ENCODE results near the gene LGALS9C.
"Not testable (repeated sequence)": the region's sequence is repeated elsewhere in the genome, so short reads cannot be mapped to it uniquely, and the experiment has no call there.

Gene LGALS9C

GRCh38 chr17:18476508-18477308 is at the start of gene LGALS9C:
Gene LGALS9C (plus strand): TSS chr17:18476789. CDS start chr17:18476855, 66 bp downstream.
- not testable (repeated sequence) for DNase-seq (ENCODE audit: low read depth in 2 of 2); H3K4me3 ChIP-seq (replicated peaks in 1 of 2; ENCODE audit: low read depth in 2 of 2, low read length in 2 of 2)

- DNase-seq (ENCODE audit: low read depth in 2 of 2); H3K4me3 ChIP-seq (replicated peaks in 1 of 2; ENCODE audit: low read depth in 2 of 2, low read length in 2 of 2): not testable (repeated sequence)
Measured at GRCh38 chr17:18432206-18432605, 44.4 kb upstream of the LGALS9C start.

GRCh38 chr17:18439465-18439870 is 37.1 kb upstream of the LGALS9C start:
- not testable (repeated sequence) for H3K4me3 ChIP-seq (replicated peaks in 1 of 2; ENCODE audit: low read depth in 2 of 2, low read length in 2 of 2); DNase-seq (ENCODE audit: low read depth in 2 of 2)

GRCh38 chr17:18442093-18442492 is 34.5 kb upstream of the LGALS9C start:
- not testable (repeated sequence) for H3K4me3 ChIP-seq (replicated peaks in 1 of 2; ENCODE audit: low read depth in 2 of 2, low read length in 2 of 2); DNase-seq (ENCODE audit: low read depth in 2 of 2)

- not testable (repeated sequence) for H3K4me3 ChIP-seq (replicated peaks in 1 of 2; ENCODE audit: low read depth in 2 of 2, low read length in 2 of 2); DNase-seq (ENCODE audit: low read depth in 2 of 2)
Measured at GRCh38 chr17:18442532-18442931, 34.1 kb upstream of the LGALS9C start.

GRCh38 chr17:18447476-18448205 is 28.9 kb upstream of the LGALS9C start:
- H3K4me3 ChIP-seq (replicated peaks in 1 of 2; ENCODE audit: low read depth in 2 of 2, low read length in 2 of 2); DNase-seq (ENCODE audit: low read depth in 2 of 2): not testable (repeated sequence)

GRCh38 chr17:18448311-18448710 is 28.3 kb upstream of the LGALS9C start:
- not testable (repeated sequence) for H3K4me3 ChIP-seq (replicated peaks in 1 of 2; ENCODE audit: low read depth in 2 of 2, low read length in 2 of 2); DNase-seq (ENCODE audit: low read depth in 2 of 2)

GRCh38 chr17:18449833-18450232 is 26.8 kb upstream of the LGALS9C start:
- not testable (repeated sequence) for DNase-seq (ENCODE audit: low read depth in 2 of 2); H3K4me3 ChIP-seq (replicated peaks in 1 of 2; ENCODE audit: low read depth in 2 of 2, low read length in 2 of 2)

GRCh38 chr17:18450998-18451397 is 25.6 kb upstream of the LGALS9C start:
- not testable (repeated sequence) for H3K4me3 ChIP-seq (replicated peaks in 1 of 2; ENCODE audit: low read depth in 2 of 2, low read length in 2 of 2); DNase-seq (ENCODE audit: low read depth in 2 of 2)

- H3K4me3 ChIP-seq (replicated peaks in 1 of 2; ENCODE audit: low read depth in 2 of 2, low read length in 2 of 2); DNase-seq (ENCODE audit: low read depth in 2 of 2): not testable (repeated sequence)
Measured at GRCh38 chr17:18451969-18452368, 24.6 kb upstream of the LGALS9C start.

- not testable (repeated sequence) for H3K4me3 ChIP-seq (replicated peaks in 1 of 2; ENCODE audit: low read depth in 2 of 2, low read length in 2 of 2)
- DNase-seq (ENCODE audit: low read depth in 2 of 2): peak; percentile 13 to 44
Measured at GRCh38 chr17:18459035-18459434, 17.6 kb upstream of the LGALS9C start.

- H3K4me3 ChIP-seq (replicated peaks in 1 of 2; ENCODE audit: low read depth in 2 of 2, low read length in 2 of 2); DNase-seq (ENCODE audit: low read depth in 2 of 2): not testable (repeated sequence)
Measured at GRCh38 chr17:18463831-18464502, 12.6 kb upstream of the LGALS9C start.

- not testable (repeated sequence) for DNase-seq (ENCODE audit: low read depth in 2 of 2); H3K4me3 ChIP-seq (replicated peaks in 1 of 2; ENCODE audit: low read depth in 2 of 2, low read length in 2 of 2)
Measured at GRCh38 chr17:18466250-18466983, 10.2 kb upstream of the LGALS9C start.

GRCh38 chr17:18467001-18467400 is 9.6 kb upstream of the LGALS9C start:
- DNase-seq (ENCODE audit: low read depth in 2 of 2); H3K4me3 ChIP-seq (replicated peaks in 1 of 2; ENCODE audit: low read depth in 2 of 2, low read length in 2 of 2): not testable (repeated sequence)

- not testable (repeated sequence) for H3K4me3 ChIP-seq (replicated peaks in 1 of 2; ENCODE audit: low read depth in 2 of 2, low read length in 2 of 2); DNase-seq (ENCODE audit: low read depth in 2 of 2)
Measured at GRCh38 chr17:18468472-18469171, 8.0 kb upstream of the LGALS9C start.

- DNase-seq (ENCODE audit: low read depth in 2 of 2); H3K4me3 ChIP-seq (replicated peaks in 1 of 2; ENCODE audit: low read depth in 2 of 2, low read length in 2 of 2): not testable (repeated sequence)
Measured at GRCh38 chr17:18469837-18470236, 6.8 kb upstream of the LGALS9C start.

GRCh38 chr17:18470345-18470930 is 6.2 kb upstream of the LGALS9C start:
- H3K4me3 ChIP-seq (replicated peaks in 1 of 2; ENCODE audit: low read depth in 2 of 2, low read length in 2 of 2); DNase-seq (ENCODE audit: low read depth in 2 of 2): not testable (repeated sequence)
